SK-N-SH treated with all-trans-retinoic acid at 6 μM for 48 hours (cell line): Measurements from ENCODE around the gene ADAM8.

Experiments used
- ATAC-seq: fragments of 200-7000 bp; cut with Tn5 transposase; 3 replicates; pipeline ENCODE4 v1.9.1; 2020; ENCODE audit warnings: mild to moderate bottlenecking, moderate library complexity
- ARNTL ChIP-seq: fragments of 450-650 bp; formaldehyde crosslinking; IDR thresholded peaks from 2 replicates; pipeline ENCODE4 v1.5.0; 2020; ENCODE audit warnings: low read depth, mild to moderate bottlenecking, moderate library complexity, borderline replicate concordance
- BACH2 ChIP-seq: fragments of 250-450 bp; sonication (Bioruptor Pico); IDR thresholded peaks from 2 replicates; pipeline ENCODE4 v1.9.0; 2021; ENCODE audit warnings: mild to moderate bottlenecking, borderline replicate concordance
- CREB5 ChIP-seq: fragments of 250-450 bp; sonication (Bioruptor Pico); IDR thresholded peaks from 2 replicates; pipeline ENCODE4 v1.5.1; 2020; ENCODE audit warnings: low read depth, mild to moderate bottlenecking, moderate library complexity
- CSDC2 ChIP-seq: fragments of 250-450 bp; sonication (Bioruptor Pico); IDR thresholded peaks from 2 replicates; pipeline ENCODE4 v1.5.0; 2020; ENCODE audit warnings: mild to moderate bottlenecking, moderate library complexity
- ESRRG ChIP-seq: fragments of 250-450 bp; sonication (Bioruptor Pico); IDR thresholded peaks from 2 replicates; pipeline ENCODE4 v1.6.1; 2021; ENCODE audit warnings: mild to moderate bottlenecking
- GLIS3 ChIP-seq: fragments of 250-450 bp; sonication (Bioruptor Pico); IDR thresholded peaks from 2 replicates; pipeline ENCODE4 v1.5.0; 2020; ENCODE audit warnings: mild to moderate bottlenecking, moderate library complexity
- ISL1 ChIP-seq: fragments of 250-450 bp; sonication (Bioruptor Pico); IDR thresholded peaks from 2 replicates; pipeline ENCODE4 v2.1.2; 2022; ENCODE audit warnings: mild to moderate bottlenecking, moderate library complexity
- OSR1 ChIP-seq: fragments of 250-450 bp; sonication (Bioruptor Pico); IDR thresholded peaks from 2 replicates; pipeline ENCODE4 v1.8.0; 2022; ENCODE audit warnings: moderate library complexity, mild to moderate bottlenecking, inconsistent platforms
- PATZ1 ChIP-seq: fragments of 250-450 bp; sonication (Bioruptor Pico); IDR thresholded peaks from 2 replicates; pipeline ENCODE4 v1.8.0; 2020; ENCODE audit warnings: mild to moderate bottlenecking, moderate library complexity, borderline replicate concordance
- POU6F1 ChIP-seq: fragments of 250-450 bp; sonication (Bioruptor Pico); IDR thresholded peaks from 2 replicates; pipeline ENCODE4 v1.8.0; 2021; ENCODE audit warnings: low read depth, mild to moderate bottlenecking, moderate library complexity, borderline replicate concordance
- PPARA ChIP-seq: fragments of 250-450 bp; sonication (Bioruptor Pico); IDR thresholded peaks from 2 replicates; pipeline ENCODE4 v1.5.0; 2020; ENCODE audit warnings: mild to moderate bottlenecking, borderline replicate concordance
- RARB ChIP-seq: fragments of 250-450 bp; sonication (Bioruptor Pico); IDR thresholded peaks from 2 replicates; pipeline ENCODE4 v1.8.0; 2021; ENCODE audit warnings: mild to moderate bottlenecking, moderate library complexity
- SNAI2 ChIP-seq: fragments of 250-450 bp; sonication (Bioruptor Pico); IDR thresholded peaks from 2 replicates; pipeline ENCODE4 v1.5.0; 2020; ENCODE audit warnings: mild to moderate bottlenecking, moderate library complexity
- TCF4 ChIP-seq: fragments of 250-450 bp; sonication (Bioruptor Pico); IDR thresholded peaks from 2 replicates; pipeline ENCODE4 v1.8.0; 2021; ENCODE audit warnings: mild to moderate bottlenecking, moderate library complexity, borderline replicate concordance
- TOX ChIP-seq: fragments of 250-450 bp; sonication (Bioruptor Pico); IDR thresholded peaks from 2 replicates; pipeline ENCODE4 v1.8.0; 2021; ENCODE audit warnings: mild to moderate bottlenecking, moderate library complexity, borderline replicate concordance
- TSHZ2 ChIP-seq: fragments of 250-450 bp; sonication (Bioruptor Pico); IDR thresholded peaks from 2 replicates; pipeline ENCODE4 v1.5.0; 2020; ENCODE audit warnings: mild to moderate bottlenecking, moderate library complexity
- ZC3H10 ChIP-seq: fragments of 250-450 bp; sonication (Bioruptor Pico); IDR thresholded peaks from 2 replicates; pipeline ENCODE4 v1.5.1; 2021; ENCODE audit warnings: mild to moderate bottlenecking, moderate library complexity
- ZFP3 ChIP-seq: fragments of 250-450 bp; sonication (Bioruptor Pico); IDR thresholded peaks from 2 replicates; pipeline ENCODE4 v1.5.0; 2020; ENCODE audit warnings: mild to moderate bottlenecking, moderate library complexity
- ZFP30 ChIP-seq: fragments of 450-650 bp; formaldehyde crosslinking; IDR thresholded peaks from 2 replicates; pipeline ENCODE4 v1.5.0; 2022; ENCODE audit warnings: mild to moderate bottlenecking, moderate library complexity
- ZNF565 ChIP-seq: fragments of 450-650 bp; formaldehyde crosslinking; conservative IDR thresholded peaks from 2 replicates; pipeline ENCODE4 v1.5.0; 2020; ENCODE audit warnings: low read depth, mild to moderate bottlenecking, moderate library complexity
- ZNF70 ChIP-seq: fragments of 450-650 bp; formaldehyde crosslinking; IDR thresholded peaks from 2 replicates; pipeline ENCODE4 v1.5.0; 2020; ENCODE audit warnings: mild to moderate bottlenecking, moderate library complexity

ADAM8 gene

GRCh38 chr10:133292919-133293809 is 16.5 kb upstream of the ADAM8 start:
- no peak for TF ChIP-seq TCF4 (CRISPR knock-in tag)
- no peak for TF ChIP-seq RARB (CRISPR knock-in tag)
- no peak for TF ChIP-seq CSDC2
- TF ChIP-seq ZC3H10 (CRISPR knock-in tag): no peak
- TF ChIP-seq TOX: no peak
- peak; percentile 65 for ATAC-seq

GRCh38 chr10:133289761-133290160 is 13.1 kb upstream of the ADAM8 start:
- TF ChIP-seq RARB (CRISPR knock-in tag) (no peak), ARNTL (no peak), ZFP3 (no peak)
- ATAC-seq: no peak

- TF ChIP-seq ISL1: no peak
- no peak for TF ChIP-seq OSR1 (CRISPR knock-in tag)
- no peak for TF ChIP-seq ZC3H10 (CRISPR knock-in tag)
- TF ChIP-seq, all 23 proteins: peak for 0
- no peak for ATAC-seq
Observed at GRCh38 chr10:133287832-133288500, 11.3 kb upstream of the ADAM8 start.

GRCh38 chr10:133286366-133286765 is 9.7 kb upstream of the ADAM8 start:
- TF ChIP-seq ARNTL (no peak), ZNF70 (CRISPR knock-in tag) (no peak), SNAI2 (CRISPR knock-in tag) (no peak), ISL1 (no peak), GLIS3 (no peak), ESRRG (CRISPR knock-in tag) (no peak), CREB5 (no peak), ZFP30 (CRISPR knock-in tag) (no peak), CSDC2 (no peak), BACH2 (CRISPR knock-in tag) (no peak), TSHZ2 (CRISPR knock-in tag) (no peak), PPARA (CRISPR knock-in tag) (no peak), RARB (CRISPR knock-in tag) (no peak), ZNF565 (CRISPR knock-in tag) (no peak), TOX (no peak), POU6F1 (CRISPR knock-in tag) (no peak)
- ATAC-seq: no peak

- ATAC-seq: no peak
- TF ChIP-seq CREB5 (no peak), ZNF70 (CRISPR knock-in tag) (no peak), TSHZ2 (CRISPR knock-in tag) (no peak), RARB (CRISPR knock-in tag) (no peak), ISL1 (no peak), PPARA (CRISPR knock-in tag) (no peak), TOX (no peak), PATZ1 (CRISPR knock-in tag) (no peak), ESRRG (CRISPR knock-in tag) (no peak), ZFP3 (no peak), BACH2 (CRISPR knock-in tag) (no peak), TCF4 (CRISPR knock-in tag) (no peak)
Observed at GRCh38 chr10:133285217-133285616, 8.5 kb upstream of the ADAM8 start.
